ENCODE results near the gene BACH2. TPM values are rescaled to one million over a fixed set of nuclear protein-coding genes. Genes with fewer than 3 reads are reported as not detected.
"Not testable (repeated sequence)": the region's sequence is repeated elsewhere in the genome, so short reads cannot be mapped to it uniquely, and the experiment has no call there.

BACH2 gene
- polyA plus RNA-seq, 1 of the 3 experiments (the other 2 are of a cell fraction), result 0.46 TPM

GRCh38 chr6:90062667-90063066, 234.0 kb downstream of the BACH2 start:
- Histone ChIP-seq H3K9ac (no peak overlapping the region), H2AFZ (ENCODE audit: low read depth) (no peak overlapping the region), H3K4me3 (ENCODE audit: low read depth in 2 of 2, low read length in 1 of 2) (no peak overlapping the region), H3K27me3 (ENCODE audit: insufficient read depth) (no peaks in the 10 kb centered on the region), H3F3A (replicated peaks; ENCODE audit: insufficient read depth) (no peaks in the 10 kb centered on the region), H3K4me2 (no peak overlapping the region), H3K9me2 (no peaks in the 10 kb centered on the region), H3K9me3 (no peaks in the 10 kb centered on the region), H3K4me1 (ENCODE audit: control insufficient read depth in 1 of 2, insufficient read depth in 2 of 2, low read depth in 1 of 2, low read length in 1 of 2) (no peaks in the 10 kb centered on the region), H3K27ac (ENCODE audit: low read depth in 2 of 2, low read length in 1 of 2) (no peak overlapping the region), H3K36me3 (replicated peaks in 1 of 2; ENCODE audit: control insufficient read depth in 1 of 2, insufficient read depth in 2 of 2, low read length in 1 of 2) (no peaks in the 10 kb centered on the region), H3K79me2 (ENCODE audit: insufficient read depth) (no peaks in the 10 kb centered on the region), H4K20me1 (ENCODE audit: insufficient read depth) (no peaks in the 10 kb centered on the region)
- TF ChIP-seq RFX5 (IDR thresholded peaks at IDR 0.05; ENCODE audit: low read length), result no peak
- TF ChIP-seq USF2 (IDR thresholded peaks at IDR 0.05; ENCODE audit: borderline replicate concordance, low read depth, low read length), result no peak
- DNase-seq, result no peak
- 67% methylated on average over 2 of the region's 2 CpGs for WGBS (ENCODE audit: low lambda C conversion rate)
- ChIA-PET POLR2A (no interaction called here), CTCF (no interaction called here)

- Histone ChIP-seq H3K36me3 (replicated peaks in 1 of 2; ENCODE audit: control insufficient read depth in 1 of 2, insufficient read depth in 2 of 2, low read length in 1 of 2) (no peaks in the 10 kb centered on the region), H3K27ac (ENCODE audit: low read depth in 2 of 2, low read length in 1 of 2) (no peak overlapping the region), H3F3A (replicated peaks; ENCODE audit: insufficient read depth) (no peaks in the 10 kb centered on the region), H3K4me3 (ENCODE audit: low read depth in 2 of 2, low read length in 1 of 2) (no peak overlapping the region), H3K4me1 (ENCODE audit: control insufficient read depth in 1 of 2, insufficient read depth in 2 of 2, low read depth in 1 of 2, low read length in 1 of 2) (no peaks in the 10 kb centered on the region), H3K4me2 (no peak overlapping the region), H3K9me2 (no peaks in the 10 kb centered on the region), H3K79me2 (ENCODE audit: insufficient read depth) (no peaks in the 10 kb centered on the region), H4K20me1 (ENCODE audit: insufficient read depth) (no peaks in the 10 kb centered on the region), H3K9ac (no peak overlapping the region), H3K27me3 (ENCODE audit: insufficient read depth) (no peaks in the 10 kb centered on the region), H3K9me3 (no peaks in the 10 kb centered on the region), H2AFZ (ENCODE audit: low read depth) (no peak overlapping the region)
- TF ChIP-seq POLR2AphosphoS5 (IDR thresholded peaks at IDR 0.05; ENCODE audit: low read depth, low read length) (no peak), RCOR1 (IDR thresholded peaks at IDR 0.05; ENCODE audit: low read length) (no peak), USF2 (IDR thresholded peaks at IDR 0.05; ENCODE audit: borderline replicate concordance, low read depth, low read length) (no peak), TAF1 (IDR thresholded peaks at IDR 0.05; ENCODE audit: borderline replicate concordance, low read depth, low read length) (no peak), JUND (IDR thresholded peaks at IDR 0.05) (no peak), ZBTB33 (IDR thresholded peaks at IDR 0.05; ENCODE audit: borderline replicate concordance, low read depth) (no peak), USF1 (IDR thresholded peaks at IDR 0.05; ENCODE audit: borderline replicate concordance, low read depth) (no peak)
- no peak for DNase-seq
- 76% methylated on average over 4 of the region's 4 CpGs for WGBS (ENCODE audit: low lambda C conversion rate)
- CTCF ChIA-PET, result no interaction called here
- POLR2A ChIA-PET, result no interaction called here
Measured at GRCh38 chr6:90062051-90062450, 234.6 kb downstream of the BACH2 start.

GRCh38 chr6:90059178-90059577, 237.5 kb downstream of the BACH2 start:
- H3K9me3 ChIP-seq; CTCF ChIA-PET; DNase-seq; H3K9ac ChIP-seq; H3K4me2 ChIP-seq; H3K36me3 ChIP-seq (replicated peaks in 1 of 2; ENCODE audit: control insufficient read depth in 1 of 2, insufficient read depth in 2 of 2, low read length in 1 of 2); H3F3A ChIP-seq (replicated peaks; ENCODE audit: insufficient read depth); H3K27me3 ChIP-seq (ENCODE audit: insufficient read depth); H3K79me2 ChIP-seq (ENCODE audit: insufficient read depth); H3K27ac ChIP-seq (ENCODE audit: low read depth in 2 of 2, low read length in 1 of 2); H4K20me1 ChIP-seq (ENCODE audit: insufficient read depth); H3K4me3 ChIP-seq (ENCODE audit: low read depth in 2 of 2, low read length in 1 of 2); POLR2A ChIA-PET; H2AFZ ChIP-seq (ENCODE audit: low read depth); H3K4me1 ChIP-seq (ENCODE audit: control insufficient read depth in 1 of 2, insufficient read depth in 2 of 2, low read depth in 1 of 2, low read length in 1 of 2); H3K9me2 ChIP-seq: not testable (repeated sequence)
- 58% methylated on average over 3 of the region's 3 CpGs for WGBS (ENCODE audit: low lambda C conversion rate)

DNA sequence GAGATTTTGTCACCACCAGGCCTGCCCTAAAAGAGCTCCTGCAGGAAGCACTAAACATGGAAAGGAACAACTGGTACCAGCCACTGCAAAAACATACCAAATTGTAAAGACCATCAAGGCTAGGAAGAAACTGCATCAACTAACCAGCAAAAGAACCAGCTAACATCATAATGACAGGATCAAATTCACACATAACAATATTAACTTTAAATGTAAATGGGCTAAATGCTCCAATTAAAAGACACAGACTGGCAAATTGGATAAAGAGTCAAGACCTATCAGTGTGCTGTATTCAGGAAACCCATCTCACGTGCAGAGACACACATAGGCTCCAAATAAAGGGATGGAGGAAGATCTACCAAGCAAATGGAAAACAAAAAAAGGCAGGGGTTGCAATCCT, 240.7 kb downstream of the BACH2 start:
- H3K4me2 ChIP-seq; H3K4me3 ChIP-seq (ENCODE audit: low read depth in 2 of 2, low read length in 1 of 2); H3K36me3 ChIP-seq (replicated peaks in 1 of 2; ENCODE audit: control insufficient read depth in 1 of 2, insufficient read depth in 2 of 2, low read length in 1 of 2); H3K27ac ChIP-seq (ENCODE audit: low read depth in 2 of 2, low read length in 1 of 2); H3K9me2 ChIP-seq; H3K27me3 ChIP-seq (ENCODE audit: insufficient read depth); H3K9me3 ChIP-seq; CTCF ChIA-PET; H3F3A ChIP-seq (replicated peaks; ENCODE audit: insufficient read depth); POLR2A ChIA-PET; H4K20me1 ChIP-seq (ENCODE audit: insufficient read depth); DNase-seq; H2AFZ ChIP-seq (ENCODE audit: low read depth); H3K9ac ChIP-seq; H3K4me1 ChIP-seq (ENCODE audit: control insufficient read depth in 1 of 2, insufficient read depth in 2 of 2, low read depth in 1 of 2, low read length in 1 of 2); H3K79me2 ChIP-seq (ENCODE audit: insufficient read depth): not testable (repeated sequence)
- 27% methylated on average over 1 of the region's 1 CpG for WGBS (ENCODE audit: low lambda C conversion rate)

All from SK-N-SH (cell line).